ENCODE results near the gene ZNF79.
A peak's percentile ranks its signal among the peaks of the same experiment; 100 is the strongest.

ZNF79 gene
- total RNA-seq, result 5.4 to 17.8 (median 11.8) reads per million in 18 experiments

DNA sequence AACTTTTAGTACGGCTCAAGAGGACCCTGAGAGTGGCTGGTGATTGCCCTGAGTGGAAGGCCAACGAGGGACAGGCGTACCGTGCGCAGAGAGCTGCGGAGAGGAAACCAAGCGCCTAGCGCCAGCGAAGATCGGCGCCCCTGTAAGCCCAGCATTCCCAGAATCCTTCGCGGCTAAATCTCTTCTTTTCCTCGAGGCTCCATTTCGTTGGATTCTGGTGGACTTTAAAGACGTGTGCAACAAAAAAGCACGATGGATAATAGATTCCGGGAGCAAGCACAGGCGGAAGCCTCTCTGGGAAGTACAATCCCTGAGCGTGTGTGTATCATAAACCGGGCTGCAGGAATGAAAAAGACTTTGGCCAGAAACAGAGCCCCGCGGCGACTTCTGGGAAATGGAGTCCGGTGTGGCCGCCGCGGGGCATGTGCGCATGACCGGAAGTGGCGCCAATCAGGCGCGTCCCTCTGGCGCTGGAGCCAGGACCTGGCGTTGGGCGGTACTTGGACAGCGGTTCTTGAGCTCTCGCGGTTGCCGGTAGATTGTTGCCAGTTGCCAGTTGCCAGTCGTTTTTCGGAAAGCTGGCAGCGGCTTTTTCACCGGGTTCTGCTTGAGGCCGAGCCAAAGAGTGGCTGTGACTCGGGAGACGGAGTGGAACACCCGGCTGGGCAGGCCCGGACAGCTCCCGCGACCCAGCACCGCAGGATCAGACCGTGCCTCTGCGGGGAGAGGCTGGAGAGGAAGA lies at the start of gene ZNF79:
TSS of gene ZNF79 (plus strand) at position 449 of the 742 bp plus-strand sequence. CDS start 406 bp downstream, outside the sequence.
- peak; percentile 90 to 93 for DNase-seq

DNA sequence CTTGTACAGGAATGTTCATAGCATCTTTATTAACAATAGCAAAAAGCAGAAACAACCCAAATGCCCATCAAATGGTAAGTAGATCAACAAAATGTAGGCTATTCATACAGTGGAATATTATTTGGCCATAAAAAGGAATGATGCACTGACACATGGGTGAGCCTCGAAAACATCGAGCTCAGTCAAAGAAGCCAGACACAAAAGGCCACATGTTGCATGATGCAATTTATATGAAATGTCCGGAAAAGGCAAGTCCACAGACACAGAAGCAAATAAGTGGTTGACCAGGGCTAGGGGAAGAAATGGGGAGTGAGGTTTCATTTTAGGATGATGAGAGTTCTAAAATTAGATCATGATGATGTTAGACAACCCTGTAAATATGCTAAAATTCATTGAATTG lies 43.7 kb upstream of the ZNF79 start:
- DNase-seq, result no peak

DNA sequence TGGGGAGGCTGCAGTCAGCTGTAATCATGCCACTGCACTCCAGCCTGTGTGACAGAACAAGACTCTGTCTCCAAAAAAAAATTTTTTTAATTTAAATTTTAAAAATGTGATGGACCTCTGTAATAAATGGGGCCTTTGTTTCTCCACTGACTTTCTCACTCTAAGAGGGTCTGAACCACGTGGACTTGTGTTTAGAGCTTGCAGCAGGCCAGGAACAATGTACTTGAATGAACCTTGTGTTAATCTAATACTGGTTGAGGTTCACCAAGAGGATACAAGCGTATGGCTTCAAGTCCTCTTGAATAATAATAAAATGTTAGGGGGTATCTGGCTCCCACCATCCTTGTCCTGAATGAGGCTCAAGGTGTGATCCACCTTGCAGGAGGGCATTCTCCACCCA lies 41.6 kb upstream of the ZNF79 start:
- no peak for DNase-seq

DNA sequence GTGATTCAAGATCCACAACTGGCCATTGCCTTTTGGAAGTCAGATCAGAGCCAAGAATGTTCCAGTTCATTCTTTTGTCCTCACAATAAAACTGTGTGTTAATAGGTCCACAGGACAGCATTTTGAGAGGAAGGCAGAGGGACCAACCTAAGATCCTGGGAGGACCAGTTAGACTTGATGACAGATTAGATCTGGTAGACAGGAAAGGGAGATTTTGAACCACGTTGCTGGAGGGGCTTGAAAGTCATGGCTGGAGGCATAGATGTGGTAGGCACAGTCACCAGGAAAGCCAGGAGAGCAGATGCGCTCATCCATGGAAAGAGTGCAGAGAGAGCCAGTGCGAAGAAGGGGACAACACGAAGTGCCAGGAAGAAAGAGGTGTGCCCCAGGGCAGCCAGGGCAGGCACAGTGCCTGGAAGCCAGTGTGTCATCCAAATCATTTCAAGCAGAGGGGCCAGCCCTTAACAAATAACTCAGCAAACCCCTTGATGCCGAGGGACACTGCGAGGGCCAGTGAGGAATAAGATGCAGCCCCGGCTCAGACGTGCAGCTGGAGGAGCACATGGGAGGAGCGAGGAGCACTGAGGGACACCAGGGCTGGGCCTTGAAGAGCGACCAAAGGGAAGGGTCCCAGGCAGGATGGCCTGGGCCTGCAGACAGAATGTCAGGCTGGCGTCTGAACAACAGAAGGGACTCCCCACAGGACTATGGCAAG lies 40.0 kb upstream of the ZNF79 start:
- no peak for DNase-seq

DNA sequence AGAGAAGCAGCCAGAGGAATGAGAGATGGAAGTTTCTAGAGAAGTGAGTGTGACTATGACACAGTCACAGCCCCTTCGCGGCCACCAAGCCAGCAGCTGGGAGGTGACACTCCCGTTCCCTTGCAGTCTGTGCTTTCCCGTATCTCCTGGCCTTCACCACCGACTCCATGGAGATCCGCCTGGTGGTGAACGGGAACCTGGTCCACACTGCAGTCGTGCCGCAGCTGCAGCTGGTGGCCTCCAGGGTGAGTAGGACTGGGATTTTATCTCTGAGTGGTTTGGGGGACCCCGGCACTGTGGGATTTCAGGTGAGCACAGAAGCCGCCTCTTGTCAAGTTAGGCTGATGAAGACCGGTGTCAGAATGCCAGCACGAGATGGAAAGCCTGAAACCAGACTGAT lies 39.3 kb upstream of the ZNF79 start:
- DNase-seq, result no peak

DNA sequence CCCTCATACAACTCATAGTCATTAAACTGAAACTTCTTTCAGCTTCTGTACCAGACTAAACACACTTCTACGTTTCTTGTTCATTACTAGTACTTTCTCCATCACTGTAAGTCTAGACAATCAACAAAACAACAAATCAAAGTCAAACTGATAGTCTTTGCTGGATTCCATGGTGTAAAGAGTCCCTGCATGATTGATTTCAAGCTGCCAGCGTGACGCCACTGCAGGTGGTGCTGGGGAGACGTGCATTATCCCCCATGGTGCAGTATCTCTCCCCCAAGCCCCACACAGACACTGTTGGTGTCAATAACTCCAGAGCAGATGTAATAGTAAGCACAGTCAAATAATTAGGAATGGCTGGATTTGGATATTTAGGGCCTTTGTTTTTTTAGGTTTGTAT lies 37.9 kb upstream of the ZNF79 start:
- no peak for DNase-seq

DNA sequence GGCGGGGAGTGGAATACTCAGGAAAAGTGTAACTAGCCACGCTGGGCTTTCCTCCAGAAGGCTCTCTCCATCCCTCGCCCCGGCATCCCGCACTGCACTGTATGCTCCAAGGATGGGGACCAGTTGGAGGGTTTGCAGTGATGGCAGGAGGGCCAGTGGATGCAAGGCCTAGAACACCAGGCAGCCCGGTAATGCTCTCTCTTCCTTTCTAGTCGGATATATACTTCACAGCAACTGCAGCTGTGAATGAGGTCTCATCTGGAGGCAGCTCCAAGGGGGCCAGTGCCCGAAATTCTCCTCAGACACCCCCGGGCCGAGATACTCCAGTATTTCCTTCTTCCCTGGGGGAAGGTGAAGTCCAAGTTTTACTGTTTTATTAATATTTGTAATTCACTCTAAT lies 37.2 kb upstream of the ZNF79 start:
- no peak for DNase-seq

DNA sequence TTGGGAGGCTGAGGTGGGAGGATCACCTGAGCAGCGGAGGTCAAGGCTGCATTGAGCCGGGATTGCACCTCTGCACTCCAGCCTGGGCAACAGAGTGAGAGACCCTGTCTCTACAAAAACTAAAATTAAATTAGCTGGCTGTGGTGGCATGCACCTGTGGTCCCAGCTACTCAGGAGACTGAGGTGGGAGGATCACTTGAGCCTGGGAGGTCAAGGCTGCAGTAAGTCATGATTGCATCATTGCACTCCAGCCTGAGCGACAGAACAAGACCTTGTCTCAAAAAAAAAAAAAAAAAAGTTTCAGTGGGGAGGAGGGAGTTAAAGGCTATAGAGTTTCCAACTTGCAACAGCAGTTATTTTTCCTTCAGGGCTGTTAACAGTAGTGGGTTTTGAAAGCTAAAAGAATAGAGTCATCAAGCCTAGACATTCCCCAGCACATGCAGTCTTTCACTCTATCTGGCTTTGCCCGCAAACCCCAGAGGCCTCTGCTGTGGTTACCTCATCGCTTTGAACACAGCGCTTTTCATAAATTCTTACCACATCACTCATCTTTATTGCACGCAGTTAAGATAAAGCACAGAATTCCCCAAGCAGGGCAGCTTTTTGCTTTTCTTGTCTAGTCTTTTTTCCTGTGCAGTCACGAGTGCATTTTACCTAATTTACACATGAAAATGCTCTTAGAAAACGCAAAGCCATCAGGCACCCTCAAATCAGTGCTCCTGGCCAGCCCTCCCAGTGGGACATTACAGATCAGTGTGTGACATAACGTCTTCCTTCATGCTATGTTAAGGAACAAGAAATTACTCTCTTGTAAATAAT lies 35.9 kb upstream of the ZNF79 start:
- peak; percentile 64 to 68 for DNase-seq

DNA sequence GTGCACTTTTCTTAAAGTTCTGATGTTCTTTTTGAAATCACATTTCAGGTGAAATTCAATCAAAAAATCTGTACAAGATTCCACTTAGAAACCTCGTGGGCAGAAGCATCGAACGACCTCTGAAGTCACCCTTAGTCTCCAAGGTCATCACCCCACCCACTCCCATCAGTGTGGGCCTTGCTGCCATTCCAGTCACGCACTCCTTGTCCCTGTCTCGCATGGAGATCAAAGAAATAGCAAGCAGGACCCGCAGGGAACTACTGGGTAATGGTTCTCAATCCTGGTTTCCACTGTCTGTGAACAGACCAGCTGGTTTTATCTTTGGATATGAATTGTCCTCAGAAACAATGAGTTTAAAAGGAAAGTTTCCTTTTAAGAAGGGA lies 35.3 kb upstream of the ZNF79 start:
- no peak for DNase-seq

DNA sequence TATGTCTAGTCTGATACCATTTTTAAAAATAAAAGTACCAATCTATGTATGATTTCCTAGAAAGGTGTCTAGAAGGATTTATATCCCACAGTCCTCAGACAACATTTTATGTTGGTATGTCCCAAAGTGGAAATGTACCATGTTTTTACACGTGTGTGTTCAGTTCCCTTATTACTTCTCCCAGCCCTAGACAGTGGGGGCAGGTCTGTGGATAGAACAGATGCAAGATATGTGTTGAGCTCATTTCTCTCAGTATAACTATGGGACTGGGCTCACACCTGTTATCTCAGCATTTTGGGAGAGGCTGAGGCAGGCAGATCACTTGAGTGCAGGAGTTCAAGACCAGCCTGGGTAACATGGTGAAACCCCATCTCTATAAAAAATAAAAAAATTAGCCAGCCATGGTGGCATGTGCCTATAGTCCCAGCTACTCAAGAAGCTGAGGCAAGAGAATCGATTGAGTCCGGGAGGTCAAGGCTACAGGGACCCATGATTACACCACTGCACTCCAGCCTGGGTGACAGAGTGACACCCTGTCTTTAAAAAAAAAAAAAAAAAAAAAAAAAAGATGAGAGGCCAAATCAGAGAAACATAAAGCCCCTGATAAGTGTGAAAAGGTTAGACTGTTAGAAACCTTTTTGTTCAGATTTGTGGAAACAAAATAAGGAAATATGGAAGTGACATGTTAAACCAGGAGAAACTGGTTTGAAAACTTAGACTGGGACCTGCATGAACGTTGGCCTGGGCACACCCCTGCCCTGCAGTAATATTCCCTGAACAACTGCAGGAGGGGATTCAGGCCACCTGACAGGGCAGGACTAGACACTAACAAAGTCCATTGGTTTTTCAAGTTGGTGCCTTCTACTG lies 34.6 kb upstream of the ZNF79 start:
- no peak for DNase-seq

DNA sequence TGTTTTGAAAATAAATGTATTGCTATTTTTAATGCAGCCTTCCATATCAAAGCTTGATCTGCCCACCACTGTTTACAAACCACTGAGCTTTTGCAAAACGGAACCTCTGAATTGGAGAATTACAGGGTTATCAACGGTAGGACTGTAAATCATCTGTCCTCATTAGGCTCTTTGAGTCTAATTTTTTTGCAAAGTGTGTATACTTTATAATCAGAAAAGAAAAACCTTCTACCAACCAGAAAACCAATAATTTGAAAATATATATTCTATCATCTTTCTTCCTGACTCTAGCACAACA lies 34.0 kb upstream of the ZNF79 start:
- DNase-seq, result no peak

DNA sequence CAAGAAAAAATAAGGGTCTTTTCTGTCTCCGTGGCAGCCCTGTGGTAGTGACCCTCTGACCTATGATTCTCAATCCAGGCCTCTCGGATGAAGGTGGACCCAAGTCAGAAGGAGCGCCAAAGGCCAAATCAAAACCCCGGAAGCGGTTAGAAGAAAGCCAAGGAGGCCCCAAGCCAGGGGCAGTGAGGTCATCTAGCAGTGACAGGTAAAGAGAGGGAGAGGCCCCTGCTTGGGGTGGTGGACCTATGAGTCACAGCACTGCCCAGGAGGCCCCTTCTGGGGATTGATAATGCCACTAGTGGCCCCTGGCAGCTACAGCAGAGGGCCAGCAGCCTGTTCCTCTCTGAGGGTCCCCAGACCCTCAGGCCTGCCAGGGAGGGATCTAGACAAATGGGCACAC lies 33.6 kb upstream of the ZNF79 start:
- no peak for DNase-seq

DNA sequence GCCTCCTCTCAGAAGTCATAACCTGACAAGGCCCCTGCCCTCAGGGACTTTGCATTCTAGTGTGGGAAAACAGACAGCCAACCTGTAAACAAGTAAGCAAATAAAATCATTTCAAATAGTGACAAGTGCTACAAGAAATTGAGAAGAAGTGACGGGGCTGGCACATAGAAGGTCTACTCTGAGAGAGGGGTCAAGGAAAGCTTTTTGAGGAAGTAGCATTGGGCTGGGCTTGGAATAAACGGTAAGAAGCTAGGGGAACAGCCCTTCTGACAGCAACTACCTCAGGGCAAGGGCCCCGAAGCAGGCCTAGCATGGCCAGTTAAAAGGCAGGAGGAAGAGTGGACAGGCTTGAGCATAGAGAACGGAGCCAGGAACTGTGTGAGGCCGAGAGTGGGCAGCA lies 32.0 kb upstream of the ZNF79 start:
- peak in 1 of 2 donors; percentile 23 for DNase-seq

DNA sequence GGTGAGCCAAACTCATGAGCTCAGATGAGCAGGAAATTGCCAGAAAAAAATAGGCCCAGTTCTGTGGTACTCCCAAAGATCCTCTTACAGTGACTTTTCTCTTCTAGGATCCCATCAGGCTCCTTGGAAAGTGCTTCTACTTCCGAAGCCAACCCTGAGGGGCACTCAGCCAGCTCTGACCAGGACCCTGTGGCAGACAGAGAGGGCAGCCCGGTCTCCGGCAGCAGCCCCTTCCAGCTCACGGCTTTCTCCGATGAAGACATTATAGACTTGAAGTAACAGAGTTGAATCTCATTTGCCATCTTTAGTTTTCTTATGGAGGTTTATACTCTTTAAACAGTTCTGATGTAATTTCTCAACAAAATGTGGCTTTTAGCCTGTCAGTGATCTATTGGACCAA lies 31.2 kb upstream of the ZNF79 start:
- DNase-seq, result no peak

DNA sequence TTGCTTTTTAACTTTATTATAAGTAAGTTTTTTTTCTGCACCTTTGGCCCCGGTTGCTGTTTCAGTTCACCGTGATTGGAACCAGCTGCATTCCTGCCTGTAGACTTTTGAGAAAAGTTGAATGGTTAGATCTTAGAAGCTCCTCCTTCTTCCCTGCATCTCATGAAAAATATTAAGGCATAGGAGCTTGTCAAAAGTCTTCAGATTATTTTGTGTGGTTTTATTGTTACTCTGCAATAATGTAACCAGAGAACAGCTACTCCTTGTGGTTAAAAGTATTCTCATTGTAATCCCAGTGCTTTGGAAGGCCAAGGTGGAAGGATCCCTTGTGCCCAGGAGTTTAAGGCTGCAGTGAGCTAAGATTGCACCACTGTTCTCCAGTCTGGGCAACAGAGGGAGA lies 30.5 kb upstream of the ZNF79 start:
- DNase-seq, result no peak

DNA sequence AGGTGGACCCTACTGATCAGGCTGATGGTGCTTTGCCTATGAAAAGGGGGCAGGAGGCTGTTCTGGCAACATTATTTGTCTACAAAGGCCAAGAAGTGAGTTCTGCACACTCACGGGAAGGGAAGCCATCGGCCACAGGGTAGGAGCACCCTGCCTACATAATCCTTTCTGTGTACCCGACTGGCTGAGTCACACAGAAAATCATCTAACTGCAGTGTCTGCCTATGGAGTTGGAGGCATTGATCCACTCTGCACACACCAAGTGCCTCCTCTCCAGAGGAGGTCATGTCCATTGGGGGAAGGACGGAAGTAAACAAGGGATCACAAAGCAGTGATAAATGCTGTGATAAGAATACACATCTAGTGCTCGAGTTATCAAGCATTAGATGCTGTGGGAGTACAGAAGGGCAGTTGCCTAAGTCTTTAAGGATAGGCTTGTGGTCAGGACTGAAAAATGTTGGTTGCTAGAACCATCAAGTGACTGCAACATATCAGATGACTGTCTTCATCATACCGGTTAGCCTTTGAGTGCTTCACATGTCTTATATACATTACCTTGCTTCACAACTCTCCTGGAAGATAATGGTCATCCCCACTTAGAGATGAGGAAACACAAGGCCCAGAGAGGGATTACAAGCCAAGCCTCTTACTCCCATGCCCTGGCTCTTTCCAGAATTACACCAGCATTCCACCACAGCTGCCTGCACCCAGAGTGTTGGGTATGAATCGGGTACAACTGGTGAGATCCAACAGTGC lies 28.5 kb upstream of the ZNF79 start:
- peak; percentile 42 to 56 for DNase-seq

DNA sequence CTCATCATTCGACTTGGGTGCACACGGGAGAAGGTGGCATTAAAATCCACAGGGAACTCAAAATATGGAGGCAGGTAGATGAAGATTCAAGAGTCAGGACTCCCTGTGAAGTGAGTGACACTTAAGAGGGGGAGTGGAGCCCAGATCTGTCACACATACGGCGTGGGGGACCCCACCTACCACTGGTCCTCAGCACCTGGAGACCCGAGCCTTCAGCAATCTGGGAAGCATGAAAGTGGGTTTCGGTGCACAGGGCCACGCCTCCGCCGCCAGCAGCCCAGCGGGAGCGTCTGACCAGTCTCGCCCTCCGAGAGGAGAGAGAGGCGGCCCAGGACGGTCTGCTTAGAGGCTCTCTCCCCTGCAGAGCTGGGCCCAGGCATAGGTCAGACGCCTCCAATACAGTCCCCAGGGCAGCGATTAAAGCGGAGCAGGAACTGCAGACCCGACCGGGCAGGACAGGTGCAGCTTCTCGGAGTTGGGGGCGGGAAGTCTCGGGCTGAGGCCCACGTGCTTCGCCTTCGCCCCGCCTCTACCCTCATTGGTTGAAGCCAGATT lies 27.9 kb upstream of the ZNF79 start:
- DNase-seq, result no peak

DNA sequence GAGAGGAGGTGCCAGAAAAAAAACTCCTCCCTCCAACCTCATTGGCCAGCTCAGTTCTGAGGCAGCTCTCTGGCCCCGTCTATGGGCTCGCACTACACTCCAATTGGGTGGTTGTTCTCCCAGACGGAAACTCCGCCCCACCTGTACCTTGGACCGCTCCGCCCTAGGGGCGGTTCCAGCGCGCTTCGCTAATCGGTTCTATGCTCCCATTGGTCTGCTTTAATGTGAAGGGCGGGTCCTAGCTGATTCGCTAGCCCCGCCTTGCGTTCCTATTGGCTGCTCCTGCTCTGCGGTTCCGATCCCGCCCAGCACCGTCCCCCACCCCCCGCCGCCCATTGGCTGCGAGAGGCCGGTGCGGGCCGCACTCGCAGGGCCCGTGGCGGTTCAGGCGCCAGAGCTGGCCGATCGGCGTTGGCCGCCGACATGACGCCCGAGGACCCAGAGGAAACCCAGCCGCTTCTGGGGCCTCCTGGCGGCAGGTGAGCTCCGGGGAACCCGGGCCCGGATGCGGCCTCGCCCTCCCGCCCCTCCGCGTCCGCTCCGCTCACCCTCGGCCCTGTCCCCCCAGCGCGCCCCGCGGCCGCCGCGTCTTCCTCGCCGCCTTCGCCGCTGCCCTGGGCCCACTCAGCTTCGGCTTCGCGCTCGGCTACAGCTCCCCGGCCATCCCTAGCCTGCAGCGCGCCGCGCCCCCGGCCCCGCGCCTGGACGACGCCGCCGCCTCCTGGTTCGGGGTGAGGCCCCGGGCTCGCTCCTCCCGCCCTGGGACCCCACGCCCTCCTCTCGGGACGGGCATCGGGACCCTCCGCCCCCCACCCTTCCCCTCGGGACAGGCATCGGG lies 27.2 kb upstream of the ZNF79 start, which contains the start of gene SLC2A8:
TSS of gene SLC2A8 (plus strand) at position 362 of the 838 bp plus-strand sequence. CDS start at position 424, 62 bp downstream.
- DNase-seq, result peak; percentile 100

DNA sequence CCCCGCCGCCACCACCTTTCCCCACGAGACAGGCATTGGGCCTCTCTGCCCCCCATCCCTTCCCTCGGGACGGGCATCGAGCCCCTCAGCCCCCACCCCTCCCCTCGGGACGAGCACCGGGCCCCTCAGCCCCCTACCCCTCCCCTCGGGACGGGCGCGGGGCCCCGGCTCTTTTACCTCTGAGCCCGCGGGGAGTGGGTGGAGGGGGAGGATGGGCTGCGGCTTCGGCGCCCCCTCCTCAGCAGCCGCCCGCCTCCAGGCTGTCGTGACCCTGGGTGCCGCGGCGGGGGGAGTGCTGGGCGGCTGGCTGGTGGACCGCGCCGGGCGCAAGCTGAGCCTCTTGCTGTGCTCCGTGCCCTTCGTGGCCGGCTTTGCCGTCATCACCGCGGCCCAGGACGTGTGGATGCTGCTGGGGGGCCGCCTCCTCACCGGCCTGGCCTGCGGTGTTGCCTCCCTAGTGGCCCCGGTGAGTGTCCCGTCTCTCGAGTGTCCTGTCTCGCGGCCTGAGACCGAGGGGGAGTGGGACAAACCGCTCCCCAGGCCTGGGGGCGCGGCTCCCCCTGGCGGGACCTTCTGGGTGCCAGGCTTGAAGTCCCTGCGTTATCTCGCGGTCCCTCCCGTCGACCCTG lies 26.4 kb upstream of the ZNF79 start:
- peak; percentile 9 to 31 for DNase-seq

DNA sequence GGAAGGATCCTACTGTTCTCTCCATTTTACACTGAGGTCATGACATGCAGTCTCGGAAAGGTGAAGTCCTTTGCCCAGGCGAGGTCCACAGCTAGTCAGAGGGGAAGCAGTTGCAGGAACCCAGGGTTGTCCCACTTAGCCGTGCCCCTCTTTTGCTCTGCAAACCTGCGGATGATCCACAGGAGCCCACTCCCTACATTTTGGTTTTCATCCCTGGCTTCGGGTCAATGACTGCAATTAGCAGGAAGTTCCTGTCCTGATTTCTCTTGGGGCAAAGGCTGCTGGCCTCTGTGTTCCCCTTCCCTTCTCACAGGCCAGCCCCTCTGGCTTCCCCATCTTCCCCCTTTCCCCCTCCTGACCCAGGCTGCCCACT lies 25.9 kb upstream of the ZNF79 start:
- DNase-seq, result peak in 1 of 2 donors; percentile 10
